GM12878 (cell line): Measurements from ENCODE around the gene AGBL4.

Experiments used
- CBFB ChIP-seq: IDR thresholded peaks from 2 replicates; pipeline ENCODE4 v1.6.1; 2016; ENCODE audit warnings: antibody characterized with exemption, low read depth
- CHD1 ChIP-seq: IDR thresholded peaks from 2 replicates; pipeline ENCODE4 v1.6.1; 2012; ENCODE audit warnings: low read depth, low read length, improper control_type of control experiment
- CTCF ChIP-seq, 3 experiments: IDR thresholded peaks in 2 of 3; conservative IDR thresholded peaks in 1 of 3; 2 replicates each; pipeline ENCODE4 v1.5.1; 2011; ENCODE audit warnings: low read depth in 3 of 3, low read length in 3 of 3, mild to moderate bottlenecking in 3 of 3, control low read depth in 2 of 3, moderate library complexity in 2 of 3, inconsistent platforms in 1 of 3, mixed read lengths in 1 of 3; ENCODE audit not compliant: control insufficient read depth in 2 of 3, insufficient read depth in 1 of 3; ENCODE audit errors: extremely low read depth in 1 of 3
- EZH2 ChIP-seq: IDR thresholded peaks from 2 replicates; pipeline ENCODE4 v1.6.1; 2012; ENCODE audit warnings: low read depth, mild to moderate bottlenecking, control low read depth, inconsistent platforms, low read length, borderline replicate concordance; ENCODE audit not compliant: control insufficient read depth
- FOS ChIP-seq: IDR thresholded peaks from 3 replicates; pipeline ENCODE4 v1.6.1; 2011; ENCODE audit warnings: borderline replicate concordance; ENCODE audit not compliant: insufficient read length; ENCODE audit errors: extremely low read depth
- IRF4 ChIP-seq: IDR thresholded peaks from 2 replicates; pipeline ENCODE4 v1.6.1; 2011; ENCODE audit warnings: low read depth, low read length
- JUND ChIP-seq: IDR thresholded peaks from 2 replicates; pipeline ENCODE4 v1.6.1; 2012; ENCODE audit warnings: low read depth, mild to moderate bottlenecking, low read length, improper control_type of control experiment, moderate library complexity
- RAD51 ChIP-seq: fragments of 450-650 bp; IDR thresholded peaks from 2 replicates; pipeline ENCODE4 v1.6.1; 2016; ENCODE audit warnings: moderate library complexity, mild to moderate bottlenecking, inconsistent platforms
- REST ChIP-seq: IDR thresholded peaks from 2 replicates; pipeline ENCODE4 v1.6.1; 2012; ENCODE audit warnings: mild to moderate bottlenecking, low read depth, low read length
- SUPT20H ChIP-seq: IDR thresholded peaks from 2 replicates; pipeline ENCODE4 v1.6.1; 2011; ENCODE audit warnings: low read depth, mild to moderate bottlenecking, low read length, moderate library complexity, borderline replicate concordance; ENCODE audit not compliant: control insufficient read depth
- ZNF274 ChIP-seq: IDR thresholded peaks from one replicate; pipeline ENCODE4 v1.8.0; 2011; ENCODE audit not compliant: insufficient read length, insufficient read depth
- ZSCAN29 ChIP-seq: fragments of 450-650 bp; IDR thresholded peaks from 2 replicates; pipeline ENCODE4 v1.6.1; 2017; ENCODE audit warnings: mild to moderate bottlenecking, moderate library complexity

GRCh38 chr1:48739091-48739490 is 1284.7 kb downstream of the AGBL4 start:
- TF ChIP-seq EZH2 = no peak
- TF ChIP-seq REST = no peak
- TF ChIP-seq SUPT20H = no peak
- no peak for TF ChIP-seq ZNF274
- no peak for TF ChIP-seq CTCF (IDR thresholded peaks at IDR 0.05 in 2 of 3, conservative IDR thresholded peaks at IDR 0.05 in 1 of 3; ENCODE audit: control insufficient read depth in 2 of 3, extremely low read depth in 1 of 3, insufficient read depth in 1 of 3, low read depth in 3 of 3, low read length in 3 of 3)
- no peak for TF ChIP-seq CBFB
- TF ChIP-seq ZSCAN29 = no peak
- no peak for TF ChIP-seq RAD51
- TF ChIP-seq JUND = no peak
- no peak for TF ChIP-seq IRF4
- no peak for TF ChIP-seq FOS
- TF ChIP-seq CHD1 = no peak
